Liver (tissue), 9 donors: Measurements from ENCODE around the gene MAPK9. TPM values are rescaled to one million over a fixed set of nuclear protein-coding genes. Genes with fewer than 3 reads are reported as not detected.

Experiments
- DNase-seq: peaks from one replicate; pipeline ENCODE4 v3.0.0-alpha.2; 2017; ENCODE audit warnings: low spot score
- H3K27ac ChIP-seq, 2 donors: one replicate each; pipeline ENCODE4 v1.7.0; 2013; ENCODE audit warnings: inconsistent platforms in 2 of 2, low read length in 2 of 2, control low read depth in 1 of 2, low read depth in 1 of 2, mild to moderate bottlenecking in 1 of 2
- H3K27me3 ChIP-seq, 4 donors: one replicate each; pipeline versions ENCODE4 v1.6.1 to v1.7.0; 2013; ENCODE audit warnings: low read length in 3 of 4, inconsistent platforms in 1 of 4, mild to moderate bottlenecking in 1 of 4, moderate library complexity in 1 of 4; ENCODE audit not compliant: control insufficient read depth in 4 of 4, insufficient read depth in 4 of 4
- H3K36me3 ChIP-seq, 4 donors: one replicate each; pipeline versions ENCODE4 v1.6.1 to v1.7.0; 2013; ENCODE audit warnings: low read length in 3 of 4, mild to moderate bottlenecking in 3 of 4, low read depth in 1 of 4, moderate library complexity in 1 of 4; ENCODE audit not compliant: control insufficient read depth in 4 of 4, insufficient read depth in 3 of 4
- H3K4me1 ChIP-seq, 4 donors: one replicate each; pipeline versions ENCODE4 v1.6.1 to v1.7.0; 2013; ENCODE audit warnings: low read length in 3 of 4, mild to moderate bottlenecking in 3 of 4, moderate library complexity in 1 of 4; ENCODE audit not compliant: control insufficient read depth in 4 of 4, insufficient read depth in 4 of 4
- H3K4me3 ChIP-seq, 3 donors: one replicate each; pipeline versions ENCODE4 v1.6.1 to v1.7.0; 2013; ENCODE audit warnings: low read length in 3 of 3, control low read depth in 1 of 3, low read depth in 1 of 3, mild to moderate bottlenecking in 1 of 3
- H3K9ac ChIP-seq, 2 donors: one replicate each; pipeline ENCODE4 v1.7.0; 2013; ENCODE audit warnings: low read length in 2 of 2, mild to moderate bottlenecking in 2 of 2, moderate library complexity in 2 of 2, control low read depth in 1 of 2, low read depth in 1 of 2
- H3K9me3 ChIP-seq, 4 donors: one replicate each; pipeline versions ENCODE4 v1.6.1 to v1.7.0; 2013; ENCODE audit warnings: low read length in 3 of 4; ENCODE audit not compliant: control insufficient read depth in 4 of 4
- EGR1 ChIP-seq, 2 donors: IDR thresholded peaks; 2 replicates each; pipeline ENCODE4 v1.6.1; 2016 to 2018; ENCODE audit warnings: antibody characterized with exemption in 2 of 2, low read depth in 2 of 2
- FOXA1 ChIP-seq: IDR thresholded peaks from 2 replicates; pipeline ENCODE4 v1.6.1; 2016; ENCODE audit warnings: antibody characterized with exemption
- GABPA ChIP-seq, 2 donors: IDR thresholded peaks in 1 of 2; conservative IDR thresholded peaks in 1 of 2; 2 replicates each; pipeline ENCODE4 v1.6.1; 2016; ENCODE audit warnings: antibody characterized with exemption in 2 of 2, mild to moderate bottlenecking in 1 of 2, moderate library complexity in 1 of 2
- HNF4A ChIP-seq, 2 donors: conservative IDR thresholded peaks; 2 replicates each; pipeline ENCODE4 v1.6.1; 2016; ENCODE audit warnings: antibody characterized with exemption in 2 of 2, mild to moderate bottlenecking in 2 of 2
- HNF4G ChIP-seq: IDR thresholded peaks from 2 replicates; pipeline ENCODE4 v1.6.1; 2016; ENCODE audit warnings: antibody characterized with exemption
- JUND ChIP-seq, 2 donors: IDR thresholded peaks; 2 replicates each; pipeline ENCODE4 v1.6.1; 2016; ENCODE audit warnings: antibody characterized with exemption in 2 of 2
- RAD21 ChIP-seq, 2 donors: IDR thresholded peaks; 2 replicates each; pipeline ENCODE4 v1.6.1; 2016; ENCODE audit warnings: antibody characterized with exemption in 2 of 2, mild to moderate bottlenecking in 2 of 2
- RXRA ChIP-seq, 2 donors: IDR thresholded peaks; 2 replicates each; pipeline ENCODE4 v1.6.1; 2017 to 2018; ENCODE audit warnings: antibody characterized with exemption in 2 of 2, mild to moderate bottlenecking in 1 of 2
- SP1 ChIP-seq: IDR thresholded peaks from 2 replicates; pipeline ENCODE4 v1.6.1; 2018; ENCODE audit warnings: antibody characterized with exemption, mild to moderate bottlenecking
- YY1 ChIP-seq: IDR thresholded peaks from 2 replicates; pipeline ENCODE4 v1.6.1; 2016; ENCODE audit warnings: antibody characterized with exemption, mild to moderate bottlenecking
- WGBS: extraction: QIAGEN DNeasy Blood & Tissue Kit; methylation state at CpG from one replicate; pipeline ENCODE4 v1.1.7; 2013; 5-methylcytosine and 5-hydroxymethylcytosine counted together
- polyA plus RNA-seq, 2 donors: library from polyadenylated mRNA; stranded (reverse) in 1 of 2; unstranded in 1 of 2; fragments of 200-250 nt in 1 of 2; fragments of >200 nt in 1 of 2; fragmentation: Nextera tagmentation in 1 of 2; extraction: Ambion mirVana in 1 of 2; gene quantifications; one replicate each; pipeline versions ENCODE4 v1.2.1 to v1.2.3, GENCODE V29; 2013 to 2015
- total RNA-seq, 2 donors: library from RNA; depleted of rRNA; stranded (reverse); fragments of >200 nt; gene quantifications; one replicate each; pipeline ENCODE4 v1.2.3, GENCODE V29; 2014
- TF ChIP-seq, protein P1 (sequence below): IDR thresholded peaks from 2 replicates; pipeline ENCODE4 v1.6.1; 2016; ENCODE audit warnings: antibody characterized with exemption
- TF ChIP-seq, protein P2 (sequence below): fragments of 150-350 bp; IDR thresholded peaks from 2 replicates; pipeline ENCODE4 v1.5.1; 2017; ENCODE audit warnings: improper control_type of control experiment, low read depth, low read length; ENCODE audit not compliant: missing input control
- TF ChIP-seq, protein P3 (sequence below): IDR thresholded peaks from 2 replicates; pipeline ENCODE4 v1.6.1; 2016; ENCODE audit warnings: antibody characterized with exemption, mild to moderate bottlenecking
- TF ChIP-seq, protein P4 (sequence below): IDR thresholded peaks from 2 replicates; pipeline ENCODE4 v1.6.1; 2016; ENCODE audit warnings: antibody characterized with exemption
- TF ChIP-seq, protein P5 (sequence below): IDR thresholded peaks from 2 replicates; pipeline ENCODE4 v1.6.1; 2016; ENCODE audit warnings: antibody characterized with exemption
- donor health status: healthy.
- donor health status: healthy.
- donor health status: healthy.
- donor health status: healthy.
- donor health status: healthy.

MAPK9 gene
- total and polyA plus RNA-seq, 4 donors: 3.8 to 22.7 (median 12.8) TPM

DNA sequence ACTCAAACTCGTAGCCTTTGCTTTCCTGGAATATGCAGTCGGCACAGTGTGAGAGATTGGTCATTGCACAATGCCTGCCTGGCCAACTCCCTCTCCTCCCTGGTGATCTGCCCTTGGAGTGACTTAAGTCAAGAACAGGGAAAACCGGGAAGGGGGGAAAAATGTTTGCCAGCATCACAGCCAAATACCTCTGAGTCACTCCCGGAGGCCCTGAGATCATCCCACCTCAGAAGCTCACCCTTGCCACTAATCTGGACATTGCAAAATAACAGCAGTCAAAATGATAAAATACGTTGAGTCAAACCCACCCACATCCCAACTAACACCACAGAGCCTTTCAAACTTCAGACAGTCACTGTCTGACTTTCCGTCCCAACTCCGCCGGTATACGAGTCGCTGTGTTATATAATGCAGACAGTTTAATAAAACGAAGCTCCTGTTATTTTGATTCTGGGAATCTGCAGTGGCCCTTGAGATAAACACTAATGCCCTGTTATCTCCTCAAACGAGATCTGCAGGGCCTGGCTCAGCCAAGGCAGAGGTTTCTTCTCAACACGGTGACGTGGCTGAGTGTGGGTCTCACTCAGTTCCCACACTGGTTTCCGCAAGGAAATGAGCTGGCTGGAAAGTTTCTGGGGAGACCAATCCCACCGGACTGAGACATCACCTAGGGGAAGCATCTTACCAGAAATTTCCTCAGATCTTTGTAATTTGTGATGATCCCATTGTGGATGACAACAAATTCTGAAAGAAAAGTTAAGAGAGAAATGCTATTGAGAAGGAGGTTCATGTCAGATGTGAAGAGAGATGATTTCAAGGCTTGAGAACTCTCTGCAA lies 39.1 kb upstream of the MAPK9 start:
- WGBS: 53% methylated on average over 16 of the region's 16 CpGs

DNA sequence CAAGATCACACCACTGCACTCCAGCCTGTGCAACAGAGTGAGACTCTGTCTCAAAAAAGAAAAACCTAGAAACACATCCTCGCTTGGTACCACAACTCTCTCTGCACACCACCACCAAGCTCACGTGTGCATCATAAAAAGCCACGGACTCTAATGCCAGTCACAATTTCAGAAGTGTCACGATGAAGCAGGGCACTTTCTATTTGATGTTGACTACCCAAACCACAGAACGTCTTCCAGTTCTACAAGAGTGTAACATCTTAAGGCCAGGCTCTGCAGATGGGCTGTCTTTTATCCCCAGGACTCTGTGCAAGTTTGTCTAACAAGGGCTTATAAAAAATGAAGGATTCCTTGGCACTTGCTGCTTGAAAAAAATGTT lies 38.4 kb upstream of the MAPK9 start:
- Histone ChIP-seq H3K9me3 (no peaks in the 10 kb centered on the region), H3K4me3 (no peak overlapping the region), H3K9ac (no peak overlapping the region), H3K36me3 (no peaks in the 10 kb centered on the region), H3K4me1 (no peaks in the 10 kb centered on the region), H3K27me3 (peaks cover 0 to under 1% (median 0%) of the 10 kb centered on the region in 4 donors), H3K27ac (no peak overlapping the region)
- 77% methylated on average over 5 of the region's 5 CpGs for WGBS
- no peak for DNase-seq
- TF ChIP-seq RXRA (IDR thresholded peaks at IDR 0.05) (no peak), HNF4G (no peak), RAD21 (IDR thresholded peaks at IDR 0.05) (no peak), SP1 (no peak), FOXA1 (no peak)
- TF ChIP-seq, protein P1, sequence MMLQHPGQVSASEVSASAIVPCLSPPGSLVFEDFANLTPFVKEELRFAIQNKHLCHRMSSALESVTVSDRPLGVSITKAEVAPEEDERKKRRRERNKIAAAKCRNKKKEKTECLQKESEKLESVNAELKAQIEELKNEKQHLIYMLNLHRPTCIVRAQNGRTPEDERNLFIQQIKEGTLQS: no peak
- TF ChIP-seq, protein P2, sequence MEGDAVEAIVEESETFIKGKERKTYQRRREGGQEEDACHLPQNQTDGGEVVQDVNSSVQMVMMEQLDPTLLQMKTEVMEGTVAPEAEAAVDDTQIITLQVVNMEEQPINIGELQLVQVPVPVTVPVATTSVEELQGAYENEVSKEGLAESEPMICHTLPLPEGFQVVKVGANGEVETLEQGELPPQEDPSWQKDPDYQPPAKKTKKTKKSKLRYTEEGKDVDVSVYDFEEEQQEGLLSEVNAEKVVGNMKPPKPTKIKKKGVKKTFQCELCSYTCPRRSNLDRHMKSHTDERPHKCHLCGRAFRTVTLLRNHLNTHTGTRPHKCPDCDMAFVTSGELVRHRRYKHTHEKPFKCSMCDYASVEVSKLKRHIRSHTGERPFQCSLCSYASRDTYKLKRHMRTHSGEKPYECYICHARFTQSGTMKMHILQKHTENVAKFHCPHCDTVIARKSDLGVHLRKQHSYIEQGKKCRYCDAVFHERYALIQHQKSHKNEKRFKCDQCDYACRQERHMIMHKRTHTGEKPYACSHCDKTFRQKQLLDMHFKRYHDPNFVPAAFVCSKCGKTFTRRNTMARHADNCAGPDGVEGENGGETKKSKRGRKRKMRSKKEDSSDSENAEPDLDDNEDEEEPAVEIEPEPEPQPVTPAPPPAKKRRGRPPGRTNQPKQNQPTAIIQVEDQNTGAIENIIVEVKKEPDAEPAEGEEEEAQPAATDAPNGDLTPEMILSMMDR: no peak
- TF ChIP-seq, protein P3, sequence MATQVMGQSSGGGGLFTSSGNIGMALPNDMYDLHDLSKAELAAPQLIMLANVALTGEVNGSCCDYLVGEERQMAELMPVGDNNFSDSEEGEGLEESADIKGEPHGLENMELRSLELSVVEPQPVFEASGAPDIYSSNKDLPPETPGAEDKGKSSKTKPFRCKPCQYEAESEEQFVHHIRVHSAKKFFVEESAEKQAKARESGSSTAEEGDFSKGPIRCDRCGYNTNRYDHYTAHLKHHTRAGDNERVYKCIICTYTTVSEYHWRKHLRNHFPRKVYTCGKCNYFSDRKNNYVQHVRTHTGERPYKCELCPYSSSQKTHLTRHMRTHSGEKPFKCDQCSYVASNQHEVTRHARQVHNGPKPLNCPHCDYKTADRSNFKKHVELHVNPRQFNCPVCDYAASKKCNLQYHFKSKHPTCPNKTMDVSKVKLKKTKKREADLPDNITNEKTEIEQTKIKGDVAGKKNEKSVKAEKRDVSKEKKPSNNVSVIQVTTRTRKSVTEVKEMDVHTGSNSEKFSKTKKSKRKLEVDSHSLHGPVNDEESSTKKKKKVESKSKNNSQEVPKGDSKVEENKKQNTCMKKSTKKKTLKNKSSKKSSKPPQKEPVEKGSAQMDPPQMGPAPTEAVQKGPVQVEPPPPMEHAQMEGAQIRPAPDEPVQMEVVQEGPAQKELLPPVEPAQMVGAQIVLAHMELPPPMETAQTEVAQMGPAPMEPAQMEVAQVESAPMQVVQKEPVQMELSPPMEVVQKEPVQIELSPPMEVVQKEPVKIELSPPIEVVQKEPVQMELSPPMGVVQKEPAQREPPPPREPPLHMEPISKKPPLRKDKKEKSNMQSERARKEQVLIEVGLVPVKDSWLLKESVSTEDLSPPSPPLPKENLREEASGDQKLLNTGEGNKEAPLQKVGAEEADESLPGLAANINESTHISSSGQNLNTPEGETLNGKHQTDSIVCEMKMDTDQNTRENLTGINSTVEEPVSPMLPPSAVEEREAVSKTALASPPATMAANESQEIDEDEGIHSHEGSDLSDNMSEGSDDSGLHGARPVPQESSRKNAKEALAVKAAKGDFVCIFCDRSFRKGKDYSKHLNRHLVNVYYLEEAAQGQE: no peak

More for the DNA sequence above, 39.1 kb upstream of the MAPK9 start:
- Histone ChIP-seq H3K27me3 (peaks cover 0 to 2% (median 0%) of the 10 kb centered on the region in 4 donors), H3K9me3 (no peaks in the 10 kb centered on the region), H3K36me3 (no peaks in the 10 kb centered on the region), H3K4me3 (no peak overlapping the region), H3K27ac (no peak overlapping the region), H3K9ac (no peak overlapping the region), H3K4me1 (no peaks in the 10 kb centered on the region)
- DNase-seq: no peak
- TF ChIP-seq, protein P2: no peak
- TF ChIP-seq YY1 (no peak), HNF4A (conservative IDR thresholded peaks at IDR 0.05) (no peak), JUND (IDR thresholded peaks at IDR 0.05) (no peak), HNF4G (no peak), EGR1 (IDR thresholded peaks at IDR 0.05; ENCODE audit: low read depth in 2 of 2) (no peak), FOXA1 (no peak), RXRA (IDR thresholded peaks at IDR 0.05) (no peak), SP1 (no peak), GABPA (IDR thresholded peaks at IDR 0.05 in 1 of 2, conservative IDR thresholded peaks at IDR 0.05 in 1 of 2) (no peak)
- TF ChIP-seq, protein P4, sequence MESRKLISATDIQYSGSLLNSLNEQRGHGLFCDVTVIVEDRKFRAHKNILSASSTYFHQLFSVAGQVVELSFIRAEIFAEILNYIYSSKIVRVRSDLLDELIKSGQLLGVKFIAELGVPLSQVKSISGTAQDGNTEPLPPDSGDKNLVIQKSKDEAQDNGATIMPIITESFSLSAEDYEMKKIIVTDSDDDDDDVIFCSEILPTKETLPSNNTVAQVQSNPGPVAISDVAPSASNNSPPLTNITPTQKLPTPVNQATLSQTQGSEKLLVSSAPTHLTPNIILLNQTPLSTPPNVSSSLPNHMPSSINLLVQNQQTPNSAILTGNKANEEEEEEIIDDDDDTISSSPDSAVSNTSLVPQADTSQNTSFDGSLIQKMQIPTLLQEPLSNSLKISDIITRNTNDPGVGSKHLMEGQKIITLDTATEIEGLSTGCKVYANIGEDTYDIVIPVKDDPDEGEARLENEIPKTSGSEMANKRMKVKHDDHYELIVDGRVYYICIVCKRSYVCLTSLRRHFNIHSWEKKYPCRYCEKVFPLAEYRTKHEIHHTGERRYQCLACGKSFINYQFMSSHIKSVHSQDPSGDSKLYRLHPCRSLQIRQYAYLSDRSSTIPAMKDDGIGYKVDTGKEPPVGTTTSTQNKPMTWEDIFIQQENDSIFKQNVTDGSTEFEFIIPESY: no peak
- TF ChIP-seq, protein P5, sequence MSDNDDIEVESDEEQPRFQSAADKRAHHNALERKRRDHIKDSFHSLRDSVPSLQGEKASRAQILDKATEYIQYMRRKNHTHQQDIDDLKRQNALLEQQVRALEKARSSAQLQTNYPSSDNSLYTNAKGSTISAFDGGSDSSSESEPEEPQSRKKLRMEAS: no peak
- TF ChIP-seq, protein P1: no peak
